Lung (tissue), 12 donors: ENCODE data around the gene FAHD2A. TPM values are rescaled to one million over a fixed set of nuclear protein-coding genes. Genes with fewer than 3 reads are reported as not detected.

Experiments
- ATAC-seq: fragments of 200-7000 bp; cut with Tn5 transposase; one replicate; pipeline ENCODE4 v1.9.1; 2020; ENCODE audit warnings: moderate number of reproducible peaks; ENCODE audit not compliant: insufficient read depth, low FRiP score
- DNase-seq, 3 donors: peaks; one replicate each; pipeline ENCODE4 v3.0.0-alpha.2; 2013 to 2017
- H3K27ac ChIP-seq, 2 donors: one replicate each; pipeline ENCODE4 v1.5.1; 2013; ENCODE audit warnings: mild to moderate bottlenecking in 2 of 2, moderate library complexity in 2 of 2, control low read depth in 1 of 2, inconsistent platforms in 1 of 2, low read depth in 1 of 2, low read length in 1 of 2
- H3K27me3 ChIP-seq, 3 donors: one replicate each; pipeline ENCODE4 v1.5.1; 2013; ENCODE audit warnings: low read length in 2 of 3; ENCODE audit not compliant: control insufficient read depth in 3 of 3, insufficient read depth in 3 of 3
- H3K36me3 ChIP-seq, 4 donors: one replicate each; pipeline ENCODE4 v1.5.1; 2013; ENCODE audit warnings: low read length in 4 of 4, mild to moderate bottlenecking in 1 of 4, moderate library complexity in 1 of 4; ENCODE audit not compliant: control insufficient read depth in 4 of 4, insufficient read depth in 4 of 4
- H3K4me1 ChIP-seq, 5 donors: one replicate each; pipeline ENCODE4 v1.5.1; 2013; ENCODE audit warnings: low read length in 5 of 5, mild to moderate bottlenecking in 2 of 5, moderate library complexity in 1 of 5; ENCODE audit not compliant: control insufficient read depth in 5 of 5, insufficient read depth in 5 of 5
- H3K4me3 ChIP-seq: one replicate; pipeline ENCODE4 v1.5.1; 2013; ENCODE audit warnings: mild to moderate bottlenecking, control low read depth, moderate library complexity
- H3K9ac ChIP-seq, 2 donors: one replicate each; pipeline ENCODE4 v1.5.1; 2013; ENCODE audit warnings: low read length in 2 of 2, control low read depth in 1 of 2; ENCODE audit not compliant: insufficient read depth in 1 of 2
- H3K9me3 ChIP-seq, 4 donors: one replicate each; pipeline ENCODE4 v1.5.1; 2013; ENCODE audit warnings: low read length in 3 of 4, mild to moderate bottlenecking in 1 of 4, moderate library complexity in 1 of 4; ENCODE audit not compliant: control insufficient read depth in 4 of 4, insufficient read depth in 3 of 4
- CTCF ChIP-seq: IDR thresholded peaks from 2 replicates; pipeline ENCODE4 v1.5.1; 2012; ENCODE audit warnings: mild to moderate bottlenecking; ENCODE audit errors: control extremely low read depth, extremely low read depth
- WGBS, 2 donors: extraction: QIAGEN DNeasy Blood & Tissue Kit; methylation state at CpG; one replicate each; pipeline ENCODE4 v1.1.7; 2013; 5-methylcytosine and 5-hydroxymethylcytosine counted together
- polyA plus RNA-seq, 2 donors: library from polyadenylated mRNA; stranded (reverse); fragments of 200-250 nt; gene quantifications; one replicate each; pipeline ENCODE4 v1.2.1, GENCODE V29; 2013
- total RNA-seq, 2 donors: library from RNA; depleted of rRNA in 1 of 2; stranded (reverse); fragments of >200 nt in 1 of 2; gene quantifications; one replicate each; pipeline ENCODE4 v1.2.1, GENCODE V29; 2014 to 2021
- donor health status: control.
- donor health status: control.
- donor health status: Bipolar disorder and iron deficiency.
- donor health status: healthy.
- donor health status: DM: yes; HTN: yes; CAD: no.

FAHD2A gene
- total and polyA plus RNA-seq, 4 donors = 12.6 to 38.3 (median 19.6) TPM

GRCh38 chr2:95384854-95385569 lies 17.5 kb upstream of the FAHD2A start:
- no peak for TF ChIP-seq CTCF
- no peaks in the 10 kb centered on the region for H3K36me3 ChIP-seq
- H3K9ac ChIP-seq = no peak overlapping the region
- peaks cover 0 to 13% (median 2%) of the 10 kb centered on the region in 5 donors for H3K4me1 ChIP-seq
- H3K9me3 ChIP-seq = no peaks in the 10 kb centered on the region
- no peak overlapping the region for H3K27ac ChIP-seq
- H3K27me3 ChIP-seq = no peaks in the 10 kb centered on the region
- WGBS, 2 donors = 53 to 64% methylated on average over 12 of the region's 12 CpGs
- ATAC-seq = no peak
- DNase-seq = peak; percentile 28 to 46 (median 40)
- H3K4me3 ChIP-seq = no peak overlapping the region

DNA sequence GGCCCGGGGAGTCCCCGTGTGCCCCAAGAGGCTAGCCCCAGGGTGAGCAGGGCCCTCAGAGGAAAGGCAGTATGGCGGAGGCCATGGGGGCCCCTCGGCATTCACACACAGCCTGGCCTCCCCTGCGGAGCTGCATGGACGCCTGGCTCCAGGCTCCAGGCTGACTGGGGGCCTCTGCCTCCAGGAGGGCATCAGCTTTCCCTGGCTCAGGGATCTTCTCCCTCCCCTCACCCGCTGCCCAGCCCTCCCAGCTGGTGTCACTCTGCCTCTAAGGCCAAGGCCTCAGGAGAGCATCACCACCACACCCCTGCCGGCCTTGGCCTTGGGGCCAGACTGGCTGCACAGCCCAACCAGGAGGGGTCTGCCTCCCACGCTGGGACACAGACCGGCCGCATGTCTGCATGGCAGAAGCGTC lies 16.9 kb upstream of the FAHD2A start:
- H3K27me3 ChIP-seq = no peaks in the 10 kb centered on the region
- no peak overlapping the region for H3K27ac ChIP-seq
- no peak overlapping the region for H3K4me3 ChIP-seq
- TF ChIP-seq CTCF = no peak
- no peak overlapping the region for H3K9ac ChIP-seq
- no peaks in the 10 kb centered on the region for H3K36me3 ChIP-seq
- 84 to 93% methylated on average over 9 to 12 of the region's 12 CpGs for WGBS, 2 donors
- no peaks in the 10 kb centered on the region for H3K9me3 ChIP-seq
- DNase-seq (no peak), ATAC-seq (no peak)
- peaks cover 0 to 13% (median 2%) of the 10 kb centered on the region in 5 donors for H3K4me1 ChIP-seq

DNA sequence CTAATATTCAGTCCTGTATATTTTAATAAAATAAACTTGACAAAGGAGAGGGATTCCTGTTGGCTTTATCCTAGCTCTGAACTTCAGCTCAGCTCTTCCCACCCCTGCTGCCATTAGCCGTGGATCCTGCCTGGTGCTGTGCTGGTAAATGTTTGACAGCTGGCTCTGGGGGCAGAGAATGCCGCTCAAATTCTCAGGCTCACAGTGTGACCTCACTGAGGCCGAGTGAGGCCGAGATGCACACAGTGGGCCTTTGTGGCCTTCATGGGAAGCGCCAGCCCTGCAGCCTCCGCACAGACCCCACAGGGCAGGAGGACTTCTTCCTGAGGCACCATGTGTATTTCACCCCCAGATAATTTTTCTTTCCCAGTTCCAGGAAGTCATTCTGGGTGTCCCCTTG lies 16.5 kb upstream of the FAHD2A start:
- Histone ChIP-seq H3K4me3 (no peak overlapping the region), H3K4me1 (peaks cover 0 to 13% (median 2%) of the 10 kb centered on the region in 5 donors), H3K27ac (no peak overlapping the region), H3K27me3 (no peaks in the 10 kb centered on the region), H3K36me3 (no peaks in the 10 kb centered on the region), H3K9ac (no peak overlapping the region), H3K9me3 (no peaks in the 10 kb centered on the region)
- TF ChIP-seq CTCF = no peak
- DNase-seq = no peak
- 85 to 92% methylated on average over 6 of the region's 6 CpGs for WGBS, 2 donors
- no peak for ATAC-seq

DNA sequence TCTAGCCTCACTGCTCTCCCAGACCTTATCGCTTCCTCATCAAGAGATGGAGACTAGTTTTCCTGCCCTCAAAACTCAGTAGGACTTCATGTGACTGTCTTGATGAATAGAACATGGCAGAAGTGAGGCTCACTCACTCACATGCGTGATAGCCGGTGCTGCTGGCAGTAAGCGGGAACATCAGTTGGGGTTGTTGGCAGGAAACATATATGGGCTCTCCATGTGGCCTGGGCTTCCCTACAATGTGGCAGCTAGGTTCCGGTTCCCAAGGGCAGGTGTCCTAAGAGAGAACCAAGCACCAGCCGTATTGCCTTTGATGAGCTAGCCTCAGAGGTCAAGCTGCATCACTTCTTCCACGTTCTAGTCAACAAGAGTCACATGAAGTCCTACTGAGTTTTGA lies 15.2 kb upstream of the FAHD2A start:
- H3K36me3 ChIP-seq = no peaks in the 10 kb centered on the region
- no peak for DNase-seq
- 90 to 96% methylated on average over 7 of the region's 7 CpGs for WGBS, 2 donors

More for the DNA sequence above, 15.2 kb upstream of the FAHD2A start:
- no peak for TF ChIP-seq CTCF
- H3K4me1 ChIP-seq = peaks cover 0 to 13% (median 2%) of the 10 kb centered on the region in 5 donors
- H3K9me3 ChIP-seq = no peaks in the 10 kb centered on the region
- H3K9ac ChIP-seq = no peak overlapping the region
- ATAC-seq = no peak
- no peak overlapping the region for H3K4me3 ChIP-seq
- no peaks in the 10 kb centered on the region for H3K27me3 ChIP-seq
- H3K27ac ChIP-seq = no peak overlapping the region
